GM23338 (cell line): ENCODE results near the gene SBF1. TPM values are rescaled to one million over a fixed set of nuclear protein-coding genes. Genes with fewer than 3 reads are reported as not detected.

Experiments
- ATAC-seq: fragments of 200-7000 bp; cut with Tn5 transposase; 3 replicates; pipeline ENCODE4 v1.9.1; 2020
- DNase-seq: peaks from one replicate; pipeline ENCODE4 v3.0.0-alpha.2; 2015; ENCODE audit warnings: low spot score
- H2AFZ ChIP-seq: fragments of 200-600 bp; sonication (generic); 2 replicates; pipeline ENCODE4 v1.8.0; 2016; ENCODE audit warnings: antibody characterized with exemption, mild to moderate bottlenecking, moderate library complexity
- H3F3A ChIP-seq: fragments of 200-600 bp; sonication (generic); replicated peaks from 2 replicates; pipeline ENCODE4 v1.8.0; 2017; ENCODE audit warnings: antibody characterized with exemption, mixed run types, low read depth
- H3K27ac ChIP-seq: fragments of 200-600 bp; sonication (generic); 2 replicates; pipeline ENCODE4 v1.6.1; 2016; ENCODE audit warnings: low read depth
- H3K27me3 ChIP-seq: fragments of 200-600 bp; sonication (generic); 2 replicates; pipeline ENCODE4 v1.8.0; 2016; ENCODE audit warnings: mild to moderate bottlenecking, mixed run types, moderate library complexity; ENCODE audit not compliant: insufficient read depth
- H3K36me3 ChIP-seq: fragments of 200-600 bp; sonication (generic); 2 replicates; pipeline ENCODE4 v1.8.0; 2016; ENCODE audit warnings: mild to moderate bottlenecking; ENCODE audit not compliant: insufficient read depth
- H3K4me1 ChIP-seq: fragments of 200-600 bp; sonication (generic); 2 replicates; pipeline ENCODE4 v1.8.0; 2016; ENCODE audit warnings: mild to moderate bottlenecking, moderate library complexity; ENCODE audit not compliant: insufficient read depth
- H3K4me2 ChIP-seq: fragments of 200-600 bp; sonication (generic); 2 replicates; pipeline ENCODE4 v1.7.1; 2017; ENCODE audit warnings: mixed run types
- H3K4me3 ChIP-seq: fragments of 200-600 bp; sonication (generic); 2 replicates; pipeline ENCODE4 v1.6.1; 2016; ENCODE audit warnings: mixed run types
- H3K79me2 ChIP-seq: fragments of 200-600 bp; sonication (generic); replicated peaks from 2 replicates; pipeline ENCODE4 v1.8.0; 2017; ENCODE audit warnings: mild to moderate bottlenecking; ENCODE audit not compliant: insufficient read depth
- H3K9me2 ChIP-seq: fragments of 200-600 bp; sonication (generic); 2 replicates; pipeline ENCODE4 v1.8.0; 2017; ENCODE audit not compliant: insufficient read depth
- H4K20me1 ChIP-seq: fragments of 200-600 bp; sonication (generic); replicated peaks from 2 replicates; pipeline ENCODE4 v1.8.0; 2017; ENCODE audit warnings: mild to moderate bottlenecking; ENCODE audit not compliant: insufficient read depth
- H3K27ac Mint-ChIP-seq: 2 replicates; pipeline ENCODE4 v1.8.0; 2020; ENCODE audit warnings: inconsistent platforms, mild to moderate bottlenecking, moderate library complexity, mixed read lengths
- H3K27me3 Mint-ChIP-seq: 3 replicates; pipeline ENCODE4 v1.8.0; 2022; ENCODE audit warnings: low read depth, mild to moderate bottlenecking, moderate library complexity, mixed read lengths, inconsistent platforms; ENCODE audit not compliant: insufficient read depth, poor library complexity
- H3K36me3 Mint-ChIP-seq: 3 replicates; pipeline ENCODE4 v1.8.0; 2021; ENCODE audit warnings: low read depth, mild to moderate bottlenecking, inconsistent platforms, moderate library complexity, mixed read lengths
- H3K4me1 Mint-ChIP-seq: 3 replicates; pipeline ENCODE4 v1.8.0; 2020; ENCODE audit warnings: mild to moderate bottlenecking, inconsistent platforms, mixed read lengths
- H3K4me3 Mint-ChIP-seq: 3 replicates; pipeline ENCODE4 v1.8.0; 2021; ENCODE audit warnings: moderate library complexity, mild to moderate bottlenecking, inconsistent platforms, mixed read lengths
- H3K9me3 Mint-ChIP-seq: 3 replicates; pipeline ENCODE4 v1.8.0; 2020; ENCODE audit warnings: moderate library complexity, mild to moderate bottlenecking, inconsistent platforms, mixed read lengths
- CREB1 ChIP-seq: fragments of 250-450 bp; sonication (Bioruptor Pico); IDR thresholded peaks from 2 replicates; pipeline ENCODE4 v1.5.0; 2020; ENCODE audit warnings: low read depth, mild to moderate bottlenecking, moderate library complexity
- ETS1 ChIP-seq: IDR thresholded peaks from 2 replicates; pipeline ENCODE4 v1.6.1; 2016; ENCODE audit warnings: antibody characterized with exemption
- EZH2 ChIP-seq: fragments of 200-600 bp; sonication (generic); IDR thresholded peaks from one replicate; pipeline ENCODE4 v1.8.0; 2017; ENCODE audit warnings: antibody characterized with exemption, mild to moderate bottlenecking, low read depth; ENCODE audit not compliant: unreplicated experiment
- EZH2phosphoT487 ChIP-seq: fragments of 200-600 bp; sonication (generic); IDR thresholded peaks from one replicate; pipeline ENCODE4 v1.8.1; 2018; ENCODE audit warnings: antibody characterized with exemption; ENCODE audit not compliant: unreplicated experiment
- JUNB ChIP-seq: IDR thresholded peaks from one replicate; pipeline ENCODE4 v1.6.1; 2016; ENCODE audit warnings: antibody characterized with exemption; ENCODE audit not compliant: unreplicated experiment
- NANOG ChIP-seq: IDR thresholded peaks from 2 replicates; pipeline ENCODE4 v1.6.1; 2016; ENCODE audit warnings: antibody characterized with exemption, borderline replicate concordance
- POLR2AphosphoS5 ChIP-seq: IDR thresholded peaks from 2 replicates; pipeline ENCODE4 v1.6.1; 2016; ENCODE audit warnings: antibody characterized with exemption, low read depth
- STAT1 ChIP-seq: IDR thresholded peaks from one replicate; pipeline ENCODE4 v1.6.1; 2016; ENCODE audit warnings: antibody characterized with exemption; ENCODE audit not compliant: unreplicated experiment
- ZNF114 ChIP-seq: fragments of 250-450 bp; sonication (Bioruptor Pico); IDR thresholded peaks from 2 replicates; pipeline ENCODE4 v1.5.0; 2020; ENCODE audit warnings: mild to moderate bottlenecking, moderate library complexity
- ZNF331 ChIP-seq: fragments of 250-450 bp; sonication (Bioruptor Pico); IDR thresholded peaks from 2 replicates; pipeline ENCODE4 v1.5.0; 2020; ENCODE audit warnings: low read depth, mild to moderate bottlenecking, moderate library complexity
- polyA plus RNA-seq: library from polyadenylated mRNA; unstranded; fragments of >200 nt; fragmentation: Nextera tagmentation; extraction: Ambion mirVana; gene quantifications from 2 replicates; pipeline ENCODE4 v1.2.1, GENCODE V29; 2016
- total RNA-seq: library from RNA; depleted of rRNA; stranded (reverse); fragments of >200 nt; shearing (Covaris generic); gene quantifications from 2 replicates; pipeline ENCODE4 v1.2.3, GENCODE V29; 2014
- TF ChIP-seq, protein P1 (sequence below): IDR thresholded peaks from one replicate; pipeline ENCODE4 v1.6.1; 2018; ENCODE audit warnings: antibody characterized with exemption; ENCODE audit not compliant: unreplicated experiment
- TF ChIP-seq, protein P2 (sequence below), 2 experiments: fragments of 200-600 bp in 1 of 2; sonication (generic) in 1 of 2; conservative IDR thresholded peaks; 2 replicates each; pipeline versions ENCODE4 v1.5.1 to v1.6.1; 2016 to 2017; ENCODE audit warnings: antibody characterized with exemption in 2 of 2, low read depth in 2 of 2, mild to moderate bottlenecking in 2 of 2, moderate library complexity in 1 of 2
- TF ChIP-seq, protein P3 (sequence below): fragments of 250-450 bp; sonication (Bioruptor Pico); IDR thresholded peaks from 2 replicates; pipeline ENCODE4 v1.5.0; 2020; ENCODE audit warnings: mild to moderate bottlenecking, moderate library complexity

The SBF1 gene
- total and polyA plus RNA-seq, 2 experiments from 2014 or later: 26.5 to 85.4 TPM

DNA sequence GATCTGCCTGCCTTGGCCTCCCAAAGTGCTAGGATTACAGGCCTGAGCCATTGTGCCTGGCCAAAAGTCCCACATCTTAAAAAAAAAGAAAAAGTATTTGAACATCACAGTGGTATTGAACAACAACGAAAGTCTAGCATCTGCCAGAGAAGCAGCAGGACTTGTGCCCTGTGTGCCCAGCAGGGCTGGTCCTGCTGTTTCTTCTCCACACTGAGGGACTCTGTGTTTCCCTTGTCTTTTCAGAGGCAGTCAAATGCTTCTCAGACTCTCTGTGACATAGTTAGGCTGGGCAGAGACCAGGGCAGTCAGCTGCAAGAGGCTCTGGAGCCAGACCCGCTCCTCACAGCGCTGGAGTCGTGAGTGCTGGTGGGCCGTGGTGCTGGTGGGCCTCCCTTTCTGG, 56.2 kb downstream of the SBF1 start:
- Histone ChIP-seq H3K36me3 (peaks cover 9% of the 10 kb centered on the region; the same call in 1 of the 2 replicates), H2AFZ (no peak overlapping the region), H3F3A (no peaks in the 10 kb centered on the region), H3K4me2 (no peak overlapping the region), H3K4me1 (no peaks in the 10 kb centered on the region), H3K4me3 (no peak overlapping the region), H3K79me2 (no peaks in the 10 kb centered on the region), H3K27ac (no peak overlapping the region), H3K9me2 (no peaks in the 10 kb centered on the region), H3K27me3 (no peaks in the 10 kb centered on the region), H4K20me1 (no peaks in the 10 kb centered on the region; the same call in none of the 2 replicates)
- Mint-ChIP-seq H3K27ac (no peak overlapping the region), H3K36me3 (peaks cover 47% of the 10 kb centered on the region; the same call in 2 of the 3 replicates), H3K27me3 (no peaks in the 10 kb centered on the region), H3K4me1 (no peaks in the 10 kb centered on the region), H3K4me3 (no peak overlapping the region), H3K9me3 (no peaks in the 10 kb centered on the region)
- TF ChIP-seq, protein P1, sequence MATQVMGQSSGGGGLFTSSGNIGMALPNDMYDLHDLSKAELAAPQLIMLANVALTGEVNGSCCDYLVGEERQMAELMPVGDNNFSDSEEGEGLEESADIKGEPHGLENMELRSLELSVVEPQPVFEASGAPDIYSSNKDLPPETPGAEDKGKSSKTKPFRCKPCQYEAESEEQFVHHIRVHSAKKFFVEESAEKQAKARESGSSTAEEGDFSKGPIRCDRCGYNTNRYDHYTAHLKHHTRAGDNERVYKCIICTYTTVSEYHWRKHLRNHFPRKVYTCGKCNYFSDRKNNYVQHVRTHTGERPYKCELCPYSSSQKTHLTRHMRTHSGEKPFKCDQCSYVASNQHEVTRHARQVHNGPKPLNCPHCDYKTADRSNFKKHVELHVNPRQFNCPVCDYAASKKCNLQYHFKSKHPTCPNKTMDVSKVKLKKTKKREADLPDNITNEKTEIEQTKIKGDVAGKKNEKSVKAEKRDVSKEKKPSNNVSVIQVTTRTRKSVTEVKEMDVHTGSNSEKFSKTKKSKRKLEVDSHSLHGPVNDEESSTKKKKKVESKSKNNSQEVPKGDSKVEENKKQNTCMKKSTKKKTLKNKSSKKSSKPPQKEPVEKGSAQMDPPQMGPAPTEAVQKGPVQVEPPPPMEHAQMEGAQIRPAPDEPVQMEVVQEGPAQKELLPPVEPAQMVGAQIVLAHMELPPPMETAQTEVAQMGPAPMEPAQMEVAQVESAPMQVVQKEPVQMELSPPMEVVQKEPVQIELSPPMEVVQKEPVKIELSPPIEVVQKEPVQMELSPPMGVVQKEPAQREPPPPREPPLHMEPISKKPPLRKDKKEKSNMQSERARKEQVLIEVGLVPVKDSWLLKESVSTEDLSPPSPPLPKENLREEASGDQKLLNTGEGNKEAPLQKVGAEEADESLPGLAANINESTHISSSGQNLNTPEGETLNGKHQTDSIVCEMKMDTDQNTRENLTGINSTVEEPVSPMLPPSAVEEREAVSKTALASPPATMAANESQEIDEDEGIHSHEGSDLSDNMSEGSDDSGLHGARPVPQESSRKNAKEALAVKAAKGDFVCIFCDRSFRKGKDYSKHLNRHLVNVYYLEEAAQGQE: no peak
- TF ChIP-seq NANOG (no peak), JUNB (no peak), ETS1 (no peak), EZH2 (no peak), POLR2AphosphoS5 (no peak), STAT1 (no peak), CREB1 (CRISPR knock-in tag) (no peak), ZNF331 (CRISPR knock-in tag) (no peak), ZNF114 (CRISPR knock-in tag) (no peak), EZH2phosphoT487 (no peak)
- TF ChIP-seq, protein P2, sequence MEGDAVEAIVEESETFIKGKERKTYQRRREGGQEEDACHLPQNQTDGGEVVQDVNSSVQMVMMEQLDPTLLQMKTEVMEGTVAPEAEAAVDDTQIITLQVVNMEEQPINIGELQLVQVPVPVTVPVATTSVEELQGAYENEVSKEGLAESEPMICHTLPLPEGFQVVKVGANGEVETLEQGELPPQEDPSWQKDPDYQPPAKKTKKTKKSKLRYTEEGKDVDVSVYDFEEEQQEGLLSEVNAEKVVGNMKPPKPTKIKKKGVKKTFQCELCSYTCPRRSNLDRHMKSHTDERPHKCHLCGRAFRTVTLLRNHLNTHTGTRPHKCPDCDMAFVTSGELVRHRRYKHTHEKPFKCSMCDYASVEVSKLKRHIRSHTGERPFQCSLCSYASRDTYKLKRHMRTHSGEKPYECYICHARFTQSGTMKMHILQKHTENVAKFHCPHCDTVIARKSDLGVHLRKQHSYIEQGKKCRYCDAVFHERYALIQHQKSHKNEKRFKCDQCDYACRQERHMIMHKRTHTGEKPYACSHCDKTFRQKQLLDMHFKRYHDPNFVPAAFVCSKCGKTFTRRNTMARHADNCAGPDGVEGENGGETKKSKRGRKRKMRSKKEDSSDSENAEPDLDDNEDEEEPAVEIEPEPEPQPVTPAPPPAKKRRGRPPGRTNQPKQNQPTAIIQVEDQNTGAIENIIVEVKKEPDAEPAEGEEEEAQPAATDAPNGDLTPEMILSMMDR (conservative IDR thresholded peaks at IDR 0.05; ENCODE audit: low read depth in 2 of 2): no peak
- TF ChIP-seq, protein P3, sequence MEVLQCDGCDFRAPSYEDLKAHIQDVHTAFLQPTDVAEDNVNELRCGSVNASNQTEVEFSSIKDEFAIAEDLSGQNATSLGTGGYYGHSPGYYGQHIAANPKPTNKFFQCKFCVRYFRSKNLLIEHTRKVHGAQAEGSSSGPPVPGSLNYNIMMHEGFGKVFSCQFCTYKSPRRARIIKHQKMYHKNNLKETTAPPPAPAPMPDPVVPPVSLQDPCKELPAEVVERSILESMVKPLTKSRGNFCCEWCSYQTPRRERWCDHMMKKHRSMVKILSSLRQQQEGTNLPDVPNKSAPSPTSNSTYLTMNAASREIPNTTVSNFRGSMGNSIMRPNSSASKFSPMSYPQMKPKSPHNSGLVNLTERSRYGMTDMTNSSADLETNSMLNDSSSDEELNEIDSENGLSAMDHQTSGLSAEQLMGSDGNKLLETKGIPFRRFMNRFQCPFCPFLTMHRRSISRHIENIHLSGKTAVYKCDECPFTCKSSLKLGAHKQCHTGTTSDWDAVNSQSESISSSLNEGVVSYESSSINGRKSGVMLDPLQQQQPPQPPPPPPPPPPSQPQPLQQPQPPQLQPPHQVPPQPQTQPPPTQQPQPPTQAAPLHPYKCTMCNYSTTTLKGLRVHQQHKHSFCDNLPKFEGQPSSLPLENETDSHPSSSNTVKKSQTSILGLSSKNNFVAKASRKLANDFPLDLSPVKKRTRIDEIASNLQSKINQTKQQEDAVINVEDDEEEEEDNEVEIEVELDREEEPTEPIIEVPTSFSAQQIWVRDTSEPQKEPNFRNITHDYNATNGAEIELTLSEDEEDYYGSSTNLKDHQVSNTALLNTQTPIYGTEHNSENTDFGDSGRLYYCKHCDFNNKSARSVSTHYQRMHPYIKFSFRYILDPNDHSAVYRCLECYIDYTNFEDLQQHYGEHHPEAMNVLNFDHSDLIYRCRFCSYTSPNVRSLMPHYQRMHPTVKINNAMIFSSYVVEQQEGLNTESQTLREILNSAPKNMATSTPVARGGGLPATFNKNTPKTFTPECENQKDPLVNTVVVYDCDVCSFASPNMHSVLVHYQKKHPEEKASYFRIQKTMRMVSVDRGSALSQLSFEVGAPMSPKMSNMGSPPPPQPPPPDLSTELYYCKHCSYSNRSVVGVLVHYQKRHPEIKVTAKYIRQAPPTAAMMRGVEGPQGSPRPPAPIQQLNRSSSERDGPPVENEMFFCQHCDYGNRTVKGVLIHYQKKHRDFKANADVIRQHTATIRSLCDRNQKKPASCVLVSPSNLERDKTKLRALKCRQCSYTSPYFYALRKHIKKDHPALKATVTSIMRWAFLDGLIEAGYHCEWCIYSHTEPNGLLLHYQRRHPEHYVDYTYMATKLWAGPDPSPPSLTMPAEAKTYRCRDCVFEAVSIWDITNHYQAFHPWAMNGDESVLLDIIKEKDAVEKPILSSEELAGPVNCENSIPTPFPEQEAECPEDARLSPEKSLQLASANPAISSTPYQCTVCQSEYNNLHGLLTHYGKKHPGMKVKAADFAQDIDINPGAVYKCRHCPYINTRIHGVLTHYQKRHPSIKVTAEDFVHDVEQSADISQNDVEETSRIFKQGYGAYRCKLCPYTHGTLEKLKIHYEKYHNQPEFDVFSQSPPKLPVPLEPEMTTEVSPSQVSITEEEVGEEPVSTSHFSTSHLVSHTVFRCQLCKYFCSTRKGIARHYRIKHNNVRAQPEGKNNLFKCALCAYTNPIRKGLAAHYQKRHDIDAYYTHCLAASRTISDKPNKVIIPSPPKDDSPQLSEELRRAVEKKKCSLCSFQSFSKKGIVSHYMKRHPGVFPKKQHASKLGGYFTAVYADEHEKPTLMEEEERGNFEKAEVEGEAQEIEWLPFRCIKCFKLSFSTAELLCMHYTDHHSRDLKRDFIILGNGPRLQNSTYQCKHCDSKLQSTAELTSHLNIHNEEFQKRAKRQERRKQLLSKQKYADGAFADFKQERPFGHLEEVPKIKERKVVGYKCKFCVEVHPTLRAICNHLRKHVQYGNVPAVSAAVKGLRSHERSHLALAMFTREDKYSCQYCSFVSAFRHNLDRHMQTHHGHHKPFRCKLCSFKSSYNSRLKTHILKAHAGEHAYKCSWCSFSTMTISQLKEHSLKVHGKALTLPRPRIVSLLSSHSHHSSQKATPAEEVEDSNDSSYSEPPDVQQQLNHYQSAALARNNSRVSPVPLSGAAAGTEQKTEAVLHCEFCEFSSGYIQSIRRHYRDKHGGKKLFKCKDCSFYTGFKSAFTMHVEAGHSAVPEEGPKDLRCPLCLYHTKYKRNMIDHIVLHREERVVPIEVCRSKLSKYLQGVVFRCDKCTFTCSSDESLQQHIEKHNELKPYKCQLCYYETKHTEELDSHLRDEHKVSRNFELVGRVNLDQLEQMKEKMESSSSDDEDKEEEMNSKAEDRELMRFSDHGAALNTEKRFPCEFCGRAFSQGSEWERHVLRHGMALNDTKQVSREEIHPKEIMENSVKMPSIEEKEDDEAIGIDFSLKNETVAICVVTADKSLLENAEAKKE (CRISPR knock-in tag): no peak
- no peak for DNase-seq
- ATAC-seq: no peak
